IMR-90 (cell line): ENCODE data around the gene QSOX2. TPM values are rescaled to one million over a fixed set of nuclear protein-coding genes. Genes with fewer than 3 reads are reported as not detected.

Experiments used
- ATAC-seq: fragments of 200-7000 bp; cut with Tn5 transposase; 2 replicates; pipeline ENCODE4 v1.9.1; 2020; ENCODE audit warnings: low read depth, mild to moderate bottlenecking, moderate library complexity
- BruUV-seq: library from RNA; stranded (reverse); fragments of 400-500 nt; replicated peaks from 2 replicates; lab custom pipeline; 2021; lab: Mats Ljungman, UMichigan
- CTCF ChIA-PET: fragments of 300-600 bp; formaldehyde crosslinking; extraction: SDS; loops from one replicate; lab custom pipeline; 2021; ENCODE audit warnings: antibody characterized with exemption; lab: Yijun Ruan, JAX
- POLR2A ChIA-PET: fragments of 300-600 bp; sonication (Branson Sonifier 250); formaldehyde crosslinking; loops from one replicate; lab custom pipeline; 2022; ENCODE audit warnings: antibody characterized with exemption; ENCODE audit not compliant: unreplicated experiment; lab: Charles Lee
- DNase-seq: peaks from one replicate; pipeline ENCODE4 v3.0.0; 2013
- H2AFZ ChIP-seq: replicated peaks from 2 replicates; pipeline ENCODE3; 2013; ENCODE audit warnings: low read length, mild to moderate bottlenecking; ENCODE audit not compliant: poor library complexity
- H2AK5ac ChIP-seq: 2 replicates; pipeline ENCODE4 v1.6.1; 2013; ENCODE audit warnings: low read depth, low read length, inconsistent platforms
- H2AK9ac ChIP-seq: replicated peaks from 2 replicates; pipeline ENCODE3; 2013; ENCODE audit warnings: mild to moderate bottlenecking, low read depth, low read length, moderate library complexity; ENCODE audit not compliant: poor library complexity
- H2BK120ac ChIP-seq: 2 replicates; pipeline ENCODE4 v1.6.1; 2013; ENCODE audit warnings: low read depth, low read length, inconsistent platforms
- H2BK15ac ChIP-seq: 3 replicates; pipeline ENCODE4 v1.6.1; 2013; ENCODE audit warnings: low read depth, low read length, inconsistent platforms
- H2BK20ac ChIP-seq: 2 replicates; pipeline ENCODE4 v1.6.1; 2013; ENCODE audit warnings: low read depth, mild to moderate bottlenecking, inconsistent platforms, low read length, moderate library complexity
- H2BK5ac ChIP-seq: 2 replicates; pipeline ENCODE4 v1.6.1; 2013; ENCODE audit warnings: mild to moderate bottlenecking, low read depth, low read length, inconsistent platforms; ENCODE audit not compliant: poor library complexity, severe bottlenecking
- H3K14ac ChIP-seq: replicated peaks from 2 replicates; pipeline ENCODE4 v1.6.1; 2013; ENCODE audit warnings: low read depth, low read length, inconsistent platforms
- H3K18ac ChIP-seq: 2 replicates; pipeline ENCODE4 v1.6.1; 2013; ENCODE audit warnings: low read depth, low read length, control low read depth
- H3K23ac ChIP-seq: 2 replicates; pipeline ENCODE4 v1.6.1; 2013; ENCODE audit warnings: low read depth, low read length, inconsistent platforms
- H3K27ac ChIP-seq: 2 replicates; pipeline ENCODE4 v1.5.1; 2013; ENCODE audit warnings: mild to moderate bottlenecking, control low read depth, low read length; ENCODE audit not compliant: insufficient read depth
- H3K27me3 ChIP-seq: 2 replicates; pipeline ENCODE4 v1.6.1; 2013; ENCODE audit warnings: low read length; ENCODE audit not compliant: control insufficient read depth, insufficient read depth
- H3K36me3 ChIP-seq: 2 replicates; pipeline ENCODE4 v1.6.1; 2013; ENCODE audit warnings: low read length, mixed read lengths; ENCODE audit not compliant: control insufficient read depth, insufficient read depth
- H3K4ac ChIP-seq: 2 replicates; pipeline ENCODE4 v1.6.1; 2013; ENCODE audit warnings: low read depth, low read length, inconsistent platforms
- H3K4me1 ChIP-seq: 2 replicates; pipeline ENCODE4 v1.6.1; 2013; ENCODE audit warnings: low read length, mixed read lengths; ENCODE audit not compliant: control insufficient read depth, insufficient read depth
- H3K4me2 ChIP-seq: 2 replicates; pipeline ENCODE4 v1.6.1; 2013; ENCODE audit warnings: low read depth, mild to moderate bottlenecking, control low read depth, low read length, moderate library complexity
- H3K4me3 ChIP-seq: 2 replicates; pipeline ENCODE4 v1.5.1; 2013; ENCODE audit warnings: low read depth, mild to moderate bottlenecking, control low read depth, low read length, moderate library complexity; ENCODE audit not compliant: insufficient read depth
- H3K56ac ChIP-seq: 2 replicates; pipeline ENCODE4 v1.6.1; 2013; ENCODE audit warnings: low read length, inconsistent platforms; ENCODE audit not compliant: insufficient read depth; ENCODE audit errors: extremely low read depth
- H3K79me1 ChIP-seq, 2 experiments: 2 replicates each; pipeline ENCODE4 v1.6.1; 2013; ENCODE audit warnings: low read length in 2 of 2, inconsistent platforms in 1 of 2, low read depth in 1 of 2
- H3K9ac ChIP-seq: 2 replicates; pipeline ENCODE4 v1.6.1; 2013; ENCODE audit warnings: low read depth, low read length, control low read depth
- H3K9me1 ChIP-seq: 2 replicates; pipeline ENCODE4 v1.6.1; 2013; ENCODE audit warnings: low read length, inconsistent platforms; ENCODE audit not compliant: insufficient read depth
- H3K9me3 ChIP-seq: 2 replicates; pipeline ENCODE4 v1.6.1; 2013; ENCODE audit warnings: low read length; ENCODE audit not compliant: control insufficient read depth, insufficient read depth
- H4K20me1 ChIP-seq: 2 replicates; pipeline ENCODE4 v1.6.1; 2013; ENCODE audit warnings: low read length, inconsistent platforms; ENCODE audit not compliant: insufficient read depth
- H4K5ac ChIP-seq: 2 replicates; pipeline ENCODE4 v1.6.1; 2013; ENCODE audit warnings: mild to moderate bottlenecking, low read depth, low read length, control low read depth
- H4K8ac ChIP-seq, 2 experiments: 2 replicates each; pipeline ENCODE4 v1.6.1; 2013; ENCODE audit warnings: low read depth in 2 of 2, low read length in 2 of 2, control low read depth in 1 of 2, inconsistent platforms in 1 of 2
- H4K91ac ChIP-seq: 2 replicates; pipeline ENCODE4 v1.6.1; 2013; ENCODE audit warnings: low read depth, low read length, inconsistent platforms; ENCODE audit not compliant: insufficient read depth
- BHLHE40 ChIP-seq: fragments of 150-350 bp; IDR thresholded peaks from 2 replicates; pipeline ENCODE4 v1.6.1; 2016; ENCODE audit warnings: mild to moderate bottlenecking, low read depth, low read length
- CEBPB ChIP-seq: IDR thresholded peaks from 2 replicates; pipeline ENCODE4 v1.6.1; 2012; ENCODE audit warnings: low read depth, low read length, improper control_type of control experiment
- CHD1 ChIP-seq: IDR thresholded peaks from 2 replicates; pipeline ENCODE4 v1.6.1; 2012; ENCODE audit warnings: low read depth, low read length, improper control_type of control experiment
- CTCF ChIP-seq: conservative IDR thresholded peaks from 2 replicates; pipeline ENCODE4 v1.5.1; 2012; ENCODE audit warnings: mild to moderate bottlenecking, low read depth, low read length, improper control_type of control experiment
- ELK1 ChIP-seq: fragments of 150-350 bp; IDR thresholded peaks from 2 replicates; pipeline ENCODE4 v1.6.1; 2016; ENCODE audit warnings: low read depth, mild to moderate bottlenecking, low read length, moderate library complexity, borderline replicate concordance
- FOS ChIP-seq: fragments of 150-350 bp; IDR thresholded peaks from 2 replicates; pipeline ENCODE4 v1.6.1; 2016; ENCODE audit warnings: low read depth, low read length
- MAFK ChIP-seq: IDR thresholded peaks from 2 replicates; pipeline ENCODE4 v1.6.1; 2012; ENCODE audit warnings: low read depth, low read length, improper control_type of control experiment
- MAZ ChIP-seq: IDR thresholded peaks from 2 replicates; pipeline ENCODE4 v1.6.1; 2012; ENCODE audit warnings: low read depth, mild to moderate bottlenecking, low read length, improper control_type of control experiment, moderate library complexity, borderline replicate concordance
- MXI1 ChIP-seq: IDR thresholded peaks from 2 replicates; pipeline ENCODE4 v1.6.1; 2012; ENCODE audit warnings: low read depth, mild to moderate bottlenecking, low read length, moderate library complexity, borderline replicate concordance
- NFE2L2 ChIP-seq: fragments of 150-350 bp; IDR thresholded peaks from 2 replicates; pipeline ENCODE4 v1.6.1; 2016; ENCODE audit warnings: low read depth, mild to moderate bottlenecking, low read length
- POLR2A ChIP-seq: IDR thresholded peaks from 2 replicates; pipeline ENCODE4 v1.6.1; 2012; ENCODE audit warnings: mild to moderate bottlenecking, low read depth, low read length
- RAD21 ChIP-seq: IDR thresholded peaks from 2 replicates; pipeline ENCODE4 v1.6.1; 2012; ENCODE audit warnings: low read length, improper control_type of control experiment
- RCOR1 ChIP-seq: IDR thresholded peaks from 2 replicates; pipeline ENCODE4 v1.6.1; 2012; ENCODE audit warnings: mild to moderate bottlenecking, low read length, improper control_type of control experiment; ENCODE audit not compliant: insufficient replicate concordance
- RFX5 ChIP-seq: IDR thresholded peaks from 2 replicates; pipeline ENCODE4 v1.8.0; 2012; ENCODE audit warnings: low read depth, mild to moderate bottlenecking, low read length, moderate library complexity
- SMC3 ChIP-seq: fragments of 150-350 bp; IDR thresholded peaks from 2 replicates; pipeline ENCODE4 v1.6.1; 2016; ENCODE audit warnings: low read depth, mild to moderate bottlenecking, antibody characterized with exemption, low read length, moderate library complexity
- USF2 ChIP-seq: fragments of 150-350 bp; IDR thresholded peaks from 2 replicates; pipeline ENCODE4 v1.6.1; 2017; ENCODE audit warnings: mild to moderate bottlenecking, antibody characterized with exemption, low read length, low read depth
- WGBS, 2 experiments: methylation state at CpG; one replicate each; pipeline versions ENCODE4 v1.1.5 to v1.1.7; 2013; ENCODE audit warnings: missing lambda C conversion rate in 2 of 2; ENCODE audit not compliant: insufficient read length in 1 of 2; ENCODE audit errors: extremely low coverage in 2 of 2; 5-methylcytosine and 5-hydroxymethylcytosine counted together
- dilution Hi-C: fragments of 300-500 bp; cut with HindIII; formaldehyde crosslinking; loops from one replicate; pipeline ENCODE4 v1.14.3; 2018; ENCODE audit warnings: low sequenced_read_pairs; ENCODE audit not compliant: unreplicated experiment
- in situ Hi-C: fragments of 300-500 bp; cut with MboI; formaldehyde crosslinking; loops from 3 replicates; pipeline ENCODE4 v1.14.3; 2019; ENCODE audit warnings: low sequenced_read_pairs, inconsistent platforms, mixed read lengths
- intact Hi-C: fragments of 100-400 bp; cut with micrococcal nuclease; formaldehyde crosslinking; loops from 2 replicates; pipeline ENCODE4 v1.10.0; 2022
- polyA plus RNA-seq, 3 experiments: library from polyadenylated mRNA; depleted of rRNA; stranded (reverse); fragments of >200 nt; gene quantifications; 2 replicates each; pipeline ENCODE4 v1.2.3, GENCODE V29; 2012; ENCODE audit warnings: low replicate concordance in 1 of 3
- total RNA-seq: library from RNA; depleted of rRNA; stranded (reverse); fragments of >200 nt; gene quantifications from 2 replicates; pipeline ENCODE4 v1.2.3, GENCODE V29; 2012

The QSOX2 gene
- total and polyA plus RNA-seq, 2 of the 4 experiments (the other 2 are of a cell fraction) = 5.9 to 12.9 TPM

GRCh38 chr9:136250676-136251075 lies 5.1 kb upstream of the QSOX2 start:
- CTCF ChIA-PET = no interaction called here
- H3K9me1 ChIP-seq = no peaks in the 10 kb centered on the region
- dilution Hi-C loops = no loop called here
- no peak overlapping the region for H3K27ac ChIP-seq
- DNase-seq = no peak
- no peak overlapping the region for H3K4ac ChIP-seq
- intact Hi-C loops = no loop called here
- no peaks in the 10 kb centered on the region for H3K36me3 ChIP-seq
- WGBS, 2 experiments = 52% methylated on average over 5 of the region's 10 CpGs; no CpG with 5 or more reads in 1 of the 2 experiments
- no peaks in the 10 kb centered on the region for H4K20me1 ChIP-seq
- H3K56ac ChIP-seq = no peak overlapping the region
- H3K9ac ChIP-seq = no peak overlapping the region
- no peak overlapping the region for H2AFZ ChIP-seq
- no peak overlapping the region for H2BK120ac ChIP-seq
- peaks cover 49% of the 10 kb centered on the region for H3K27me3 ChIP-seq
- no peaks in the 10 kb centered on the region for H3K79me1 ChIP-seq
- H4K91ac ChIP-seq = no peak overlapping the region
- H2AK9ac ChIP-seq = no peak overlapping the region
- TF ChIP-seq MAZ (no peak), USF2 (no peak), ELK1 (no peak), MAFK (no peak), CEBPB (no peak), MXI1 (no peak), RAD21 (no peak), CHD1 (no peak), SMC3 (no peak), POLR2A (no peak), CTCF (no peak), FOS (no peak), NFE2L2 (no peak), RCOR1 (no peak), RFX5 (no peak), BHLHE40 (no peak)
- H3K4me1 ChIP-seq = peaks cover 5% of the 10 kb centered on the region
- H2BK5ac ChIP-seq = no peak overlapping the region
- BruUV-seq = no TSS peak
- no peak overlapping the region for H4K8ac ChIP-seq
- H4K5ac ChIP-seq = no peak overlapping the region
- no peak overlapping the region for H3K4me2 ChIP-seq
- ATAC-seq = no peak
- H3K18ac ChIP-seq = no peak overlapping the region
- no peaks in the 10 kb centered on the region for H3K9me3 ChIP-seq
- H3K4me3 ChIP-seq = no peak overlapping the region
- POLR2A ChIA-PET = no interaction called here
- H3K23ac ChIP-seq = no peak overlapping the region
- in situ Hi-C loops = no loop called here
- no peak overlapping the region for H2AK5ac ChIP-seq
- H2BK20ac ChIP-seq = no peak overlapping the region
- H2BK15ac ChIP-seq = no peak overlapping the region
- H3K14ac ChIP-seq = no peak overlapping the region
